ENCODE data around the gene COPZ2.
"Not testable (repeated sequence)": the region's sequence is repeated elsewhere in the genome, so short reads cannot be mapped to it uniquely, and the experiment has no call there.

The COPZ2 gene, protein sequence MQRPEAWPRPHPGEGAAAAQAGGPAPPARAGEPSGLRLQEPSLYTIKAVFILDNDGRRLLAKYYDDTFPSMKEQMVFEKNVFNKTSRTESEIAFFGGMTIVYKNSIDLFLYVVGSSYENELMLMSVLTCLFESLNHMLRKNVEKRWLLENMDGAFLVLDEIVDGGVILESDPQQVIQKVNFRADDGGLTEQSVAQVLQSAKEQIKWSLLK

DNA sequence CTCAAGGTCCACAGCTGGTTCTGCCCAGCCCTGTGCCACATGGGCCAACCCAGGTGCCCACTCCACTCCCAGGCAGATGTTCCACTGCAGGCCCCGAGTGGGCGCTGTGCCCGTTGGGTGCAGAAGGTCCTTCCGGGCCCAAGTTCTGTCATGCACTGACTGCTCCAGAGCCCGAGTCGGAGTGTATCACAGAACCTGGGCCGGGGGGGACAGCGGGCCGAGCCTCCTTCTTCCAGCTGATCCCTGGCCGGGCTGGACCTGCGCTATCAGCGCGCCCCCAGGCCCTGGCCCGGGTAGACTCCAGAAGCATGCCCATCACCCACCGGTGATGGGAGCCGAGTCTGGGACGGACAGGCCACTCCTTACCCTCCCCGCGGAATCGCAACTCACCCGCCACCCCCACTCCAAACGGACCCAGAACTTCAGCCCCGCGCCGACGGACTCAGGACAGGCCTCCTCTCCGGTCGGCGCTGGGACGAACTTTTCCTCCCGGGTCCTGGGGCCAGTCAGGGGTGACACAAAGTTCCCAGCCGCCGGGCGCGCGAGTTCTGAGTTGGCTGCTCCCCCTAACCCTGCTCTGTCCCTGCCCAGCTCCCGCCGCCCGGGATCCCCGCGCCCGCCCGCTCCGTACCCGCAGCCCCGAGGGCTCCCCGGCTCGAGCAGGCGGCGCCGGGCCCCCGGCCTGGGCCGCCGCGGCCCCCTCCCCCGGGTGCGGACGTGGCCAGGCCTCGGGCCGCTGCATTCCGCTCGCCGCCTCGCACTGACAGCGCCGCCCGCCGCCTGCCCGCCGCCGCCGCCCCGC is at the start of gene COPZ2:
Gene COPZ2, minus strand, starts transcription at position 762 of the 802 bp plus-strand sequence. Its CDS starts 20 bp downstream, at position 742.
- Histone ChIP-seq H3K27ac (ENCODE audit: low read depth, low read length) (no peak within 1 kb of the TSS), H3K27me3 (ENCODE audit: control insufficient read depth, insufficient read depth, low read length) (peaks cover 32% of the 10 kb centered on the region), H3K4me3 (ENCODE audit: low read depth, low read length) (peak within 1 kb of the TSS; percentile 72), H3K4me1 (ENCODE audit: control insufficient read depth, insufficient read depth, low read length) (peaks cover 5% of the 10 kb centered on the region), H3K9me3 (ENCODE audit: control insufficient read depth, insufficient read depth, low read length) (no peaks in the 10 kb centered on the region), H3K36me3 (ENCODE audit: control insufficient read depth, insufficient read depth, low read length) (no peaks in the 10 kb centered on the region), H3K9ac (ENCODE audit: low read depth, low read length) (no peak within 1 kb of the TSS)

GRCh38 chr17:48084932-48085331 is 47.3 kb upstream of the COPZ2 start:
- Histone ChIP-seq H3K4me3 (ENCODE audit: low read depth, low read length) (no peak overlapping the region), H3K27me3 (ENCODE audit: control insufficient read depth, insufficient read depth, low read length) (no peaks in the 10 kb centered on the region), H3K9ac (ENCODE audit: low read depth, low read length) (no peak overlapping the region), H3K4me1 (ENCODE audit: control insufficient read depth, insufficient read depth, low read length) (no peaks in the 10 kb centered on the region), H3K27ac (ENCODE audit: low read depth, low read length) (no peak overlapping the region), H3K9me3 (ENCODE audit: control insufficient read depth, insufficient read depth, low read length) (no peaks in the 10 kb centered on the region), H3K36me3 (ENCODE audit: control insufficient read depth, insufficient read depth, low read length) (0 out of 2 replicates have a peak, but pooled peaks cover 3% of the 10 kb centered on the region)

- H3K27ac ChIP-seq (ENCODE audit: low read depth, low read length), result no peak overlapping the region
- no peaks in the 10 kb centered on the region for H3K27me3 ChIP-seq (ENCODE audit: control insufficient read depth, insufficient read depth, low read length)
- peaks cover 5% of the 10 kb centered on the region for H3K36me3 ChIP-seq (ENCODE audit: control insufficient read depth, insufficient read depth, low read length)
- no peaks in the 10 kb centered on the region for H3K4me1 ChIP-seq (ENCODE audit: control insufficient read depth, insufficient read depth, low read length)
- no peak overlapping the region for H3K4me3 ChIP-seq (ENCODE audit: low read depth, low read length)
- H3K9me3 ChIP-seq (ENCODE audit: control insufficient read depth, insufficient read depth, low read length), result no peaks in the 10 kb centered on the region
- no peak overlapping the region for H3K9ac ChIP-seq (ENCODE audit: low read depth, low read length)
These were observed 44.3 kb upstream of the COPZ2 start for GRCh38 chr17:48081858-48082257.

DNA sequence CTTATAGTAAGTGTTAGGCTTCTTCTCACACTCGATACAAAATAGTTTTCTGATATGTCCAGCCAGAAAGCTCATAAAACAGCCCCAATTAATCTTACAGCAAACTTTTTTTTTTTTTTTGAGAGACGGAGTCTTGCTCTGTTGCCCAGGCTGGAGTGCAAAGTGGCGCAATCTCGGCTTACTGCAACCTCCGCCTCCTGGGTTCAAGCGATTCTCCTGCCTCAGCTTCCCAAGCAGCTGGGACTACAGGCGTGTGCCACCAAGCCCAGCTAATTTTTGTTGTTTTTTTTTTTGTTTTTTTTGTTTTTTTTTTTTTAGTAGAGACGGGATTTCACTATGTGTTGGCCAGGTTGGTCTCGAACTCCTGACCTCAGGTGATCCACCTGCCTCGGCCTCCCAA is 39.6 kb upstream of the COPZ2 start:
- not testable (repeated sequence) for H3K4me3 ChIP-seq (ENCODE audit: low read depth, low read length); H3K4me1 ChIP-seq (ENCODE audit: control insufficient read depth, insufficient read depth, low read length); H3K27ac ChIP-seq (ENCODE audit: low read depth, low read length); H3K9me3 ChIP-seq (ENCODE audit: control insufficient read depth, insufficient read depth, low read length); H3K9ac ChIP-seq (ENCODE audit: low read depth, low read length); H3K27me3 ChIP-seq (ENCODE audit: control insufficient read depth, insufficient read depth, low read length)
- H3K36me3 ChIP-seq (ENCODE audit: control insufficient read depth, insufficient read depth, low read length), result peaks cover 46% of the 10 kb centered on the region

- H3K4me3 ChIP-seq (ENCODE audit: low read depth, low read length), result no peak overlapping the region
- no peaks in the 10 kb centered on the region for H3K9me3 ChIP-seq (ENCODE audit: control insufficient read depth, insufficient read depth, low read length)
- H3K27ac ChIP-seq (ENCODE audit: low read depth, low read length), result peak overlapping the region; percentile 8
- no peaks in the 10 kb centered on the region for H3K4me1 ChIP-seq (ENCODE audit: control insufficient read depth, insufficient read depth, low read length)
- no peak overlapping the region for H3K9ac ChIP-seq (ENCODE audit: low read depth, low read length)
- H3K36me3 ChIP-seq (ENCODE audit: control insufficient read depth, insufficient read depth, low read length), result peaks cover 71% of the 10 kb centered on the region
- H3K27me3 ChIP-seq (ENCODE audit: control insufficient read depth, insufficient read depth, low read length), result no peaks in the 10 kb centered on the region
These were observed 36.9 kb upstream of the COPZ2 start for GRCh38 chr17:48074322-48075081.

DNA sequence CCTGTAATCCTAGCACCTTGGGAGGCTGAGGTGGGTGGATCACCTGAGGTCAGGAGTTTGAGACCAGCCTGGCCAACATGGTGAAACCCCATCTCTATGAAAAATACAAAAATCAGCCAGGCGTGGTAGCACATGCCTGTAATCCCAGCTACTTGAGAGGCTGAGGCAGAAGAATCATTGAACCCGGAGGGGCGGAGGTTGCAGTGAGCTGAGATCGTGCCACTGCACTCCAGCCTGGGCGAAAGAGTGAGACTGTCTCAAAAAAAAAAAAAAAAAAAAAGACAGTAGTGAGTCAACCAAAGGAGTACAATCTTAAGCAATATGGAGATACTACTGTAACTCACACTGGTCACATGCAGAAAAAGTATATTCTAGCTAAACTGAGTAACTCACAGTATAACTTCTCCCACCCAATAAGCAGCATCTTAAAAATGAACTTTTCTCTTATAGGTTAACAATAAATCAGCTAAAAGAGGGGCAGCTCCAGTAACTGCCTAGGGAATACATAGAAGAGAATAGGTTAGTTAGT is 36.0 kb upstream of the COPZ2 start:
- not testable (repeated sequence) for H3K4me3 ChIP-seq (ENCODE audit: low read depth, low read length); H3K4me1 ChIP-seq (ENCODE audit: control insufficient read depth, insufficient read depth, low read length); H3K9ac ChIP-seq (ENCODE audit: low read depth, low read length); H3K27me3 ChIP-seq (ENCODE audit: control insufficient read depth, insufficient read depth, low read length); H3K27ac ChIP-seq (ENCODE audit: low read depth, low read length); H3K9me3 ChIP-seq (ENCODE audit: control insufficient read depth, insufficient read depth, low read length)
- H3K36me3 ChIP-seq (ENCODE audit: control insufficient read depth, insufficient read depth, low read length), result peaks cover 76% of the 10 kb centered on the region

GRCh38 chr17:48072811-48073210 is 35.2 kb upstream of the COPZ2 start:
- not testable (repeated sequence) for H3K4me1 ChIP-seq (ENCODE audit: control insufficient read depth, insufficient read depth, low read length)
- H3K36me3 ChIP-seq (ENCODE audit: control insufficient read depth, insufficient read depth, low read length), result peaks cover 84% of the 10 kb centered on the region

DNA sequence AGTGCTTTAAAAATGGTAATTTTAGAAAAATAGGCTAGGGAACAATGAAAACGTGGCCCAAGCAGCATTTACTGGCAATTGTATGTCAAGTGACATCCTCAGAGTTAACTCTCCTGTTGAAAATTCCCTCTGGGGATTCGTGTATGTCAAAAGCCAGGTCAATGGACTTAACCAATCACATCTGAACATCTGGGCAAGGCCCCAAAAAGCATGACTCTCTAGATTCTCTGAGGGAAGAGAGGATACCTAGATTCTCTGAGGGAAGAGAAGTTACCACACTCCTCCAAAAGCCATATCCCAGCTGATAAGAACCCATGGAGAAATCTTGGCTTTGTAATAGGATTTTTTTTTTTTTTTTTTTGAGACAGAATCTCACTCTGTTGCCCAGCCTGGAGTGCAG is 34.1 kb upstream of the COPZ2 start:
- H3K9me3 ChIP-seq (ENCODE audit: control insufficient read depth, insufficient read depth, low read length), result no peaks in the 10 kb centered on the region
- H3K27ac ChIP-seq (ENCODE audit: low read depth, low read length), result no peak overlapping the region
- H3K4me3 ChIP-seq (ENCODE audit: low read depth, low read length), result no peak overlapping the region
- H3K27me3 ChIP-seq (ENCODE audit: control insufficient read depth, insufficient read depth, low read length), result no peaks in the 10 kb centered on the region
- 0 out of 2 replicates have a peak, but pooled peaks cover under 1% of the 10 kb centered on the region for H3K4me1 ChIP-seq (ENCODE audit: control insufficient read depth, insufficient read depth, low read length)
- H3K9ac ChIP-seq (ENCODE audit: low read depth, low read length), result no peak overlapping the region
- H3K36me3 ChIP-seq (ENCODE audit: control insufficient read depth, insufficient read depth, low read length), result peaks cover 90% of the 10 kb centered on the region

More at GRCh38 chr17:48072811-48073210, 35.2 kb upstream of the COPZ2 start:
- not testable (repeated sequence) for H3K27me3 ChIP-seq (ENCODE audit: control insufficient read depth, insufficient read depth, low read length); H3K9ac ChIP-seq (ENCODE audit: low read depth, low read length); H3K4me3 ChIP-seq (ENCODE audit: low read depth, low read length); H3K27ac ChIP-seq (ENCODE audit: low read depth, low read length); H3K9me3 ChIP-seq (ENCODE audit: control insufficient read depth, insufficient read depth, low read length)

GRCh38 chr17:48070195-48070594 is 32.6 kb upstream of the COPZ2 start:
- Histone ChIP-seq H3K4me1 (ENCODE audit: control insufficient read depth, insufficient read depth, low read length) (peaks cover 9% of the 10 kb centered on the region), H3K27me3 (ENCODE audit: control insufficient read depth, insufficient read depth, low read length) (no peaks in the 10 kb centered on the region), H3K9ac (ENCODE audit: low read depth, low read length) (no peak overlapping the region), H3K36me3 (ENCODE audit: control insufficient read depth, insufficient read depth, low read length) (peaks cover 86% of the 10 kb centered on the region), H3K9me3 (ENCODE audit: control insufficient read depth, insufficient read depth, low read length) (no peaks in the 10 kb centered on the region), H3K4me3 (ENCODE audit: low read depth, low read length) (no peak overlapping the region), H3K27ac (ENCODE audit: low read depth, low read length) (no peak overlapping the region)

DNA sequence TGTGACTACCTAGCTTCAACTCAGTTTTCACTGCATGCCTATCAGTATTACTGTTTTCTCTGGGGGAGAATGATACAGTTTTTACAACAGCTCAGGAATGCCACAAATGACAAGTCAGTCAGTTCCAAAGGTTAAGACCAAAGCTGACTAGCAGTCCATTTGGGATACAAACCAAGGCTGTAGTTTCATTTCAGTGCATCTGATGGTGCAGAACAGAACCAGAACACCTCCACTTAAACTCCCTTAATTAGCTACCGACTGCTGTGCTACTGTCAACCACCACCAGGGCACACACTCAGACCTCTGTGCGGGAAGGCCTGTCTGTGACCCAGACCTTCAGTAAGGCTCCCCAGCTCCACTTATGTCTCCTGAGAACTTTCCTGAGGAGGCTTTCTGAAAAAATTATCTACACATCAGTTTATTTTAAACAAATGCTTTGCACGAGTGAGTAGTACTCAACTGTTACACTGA is 30.9 kb upstream of the COPZ2 start:
- H3K27ac ChIP-seq (ENCODE audit: low read depth, low read length), result no peak overlapping the region
- H3K36me3 ChIP-seq (ENCODE audit: control insufficient read depth, insufficient read depth, low read length), result peaks cover 85% of the 10 kb centered on the region
- H3K9me3 ChIP-seq (ENCODE audit: control insufficient read depth, insufficient read depth, low read length), result no peaks in the 10 kb centered on the region
- peaks cover 9% of the 10 kb centered on the region for H3K4me1 ChIP-seq (ENCODE audit: control insufficient read depth, insufficient read depth, low read length)
- no peaks in the 10 kb centered on the region for H3K27me3 ChIP-seq (ENCODE audit: control insufficient read depth, insufficient read depth, low read length)
- no peak overlapping the region for H3K9ac ChIP-seq (ENCODE audit: low read depth, low read length)
- no peak overlapping the region for H3K4me3 ChIP-seq (ENCODE audit: low read depth, low read length)
